22Rv1 (cell line): Measurements from ENCODE around the gene TMEM126B.
A peak's percentile ranks its signal among the peaks of the same experiment; 100 is the strongest.

ENCODE experiments used
- H3K27ac ChIP-seq: fragments of 450-650 bp; 2 replicates; pipeline ENCODE4 v1.5.1; 2017
- CTCF ChIP-seq: fragments of 450-650 bp; IDR thresholded peaks from 2 replicates; pipeline ENCODE4 v1.5.1; 2017; ENCODE audit warnings: mild to moderate bottlenecking
- ZFX ChIP-seq: fragments of 450-650 bp; IDR thresholded peaks from 2 replicates; pipeline ENCODE4 v1.6.1; 2017; ENCODE audit warnings: antibody characterized with exemption, borderline replicate concordance

TMEM126B gene

GRCh38 chr11:85627998-85628770 is at the start of gene TMEM126B:
Gene TMEM126B, plus strand, starts transcription at chr11:85628593. Its CDS starts 15 bp downstream, at chr11:85628608.
- peak within 1 kb of the TSS; percentile 66 for H3K27ac ChIP-seq
- TF ChIP-seq CTCF, result no peak
- no peak for TF ChIP-seq ZFX

- TF ChIP-seq CTCF (no peak), ZFX (no peak)
- H3K27ac ChIP-seq, result no peak overlapping the region
Measured at GRCh38 chr11:85582111-85582510, 46.3 kb upstream of the TMEM126B start.

GRCh38 chr11:85589373-85589772 is 39.0 kb upstream of the TMEM126B start:
- no peak overlapping the region for H3K27ac ChIP-seq
- TF ChIP-seq CTCF (no peak), ZFX (no peak)

- TF ChIP-seq ZFX (no peak), CTCF (peak; percentile 50)
- H3K27ac ChIP-seq, result no peak overlapping the region
Measured at GRCh38 chr11:85590848-85591483, 37.4 kb upstream of the TMEM126B start.

GRCh38 chr11:85595285-85595884 is 33.0 kb upstream of the TMEM126B start:
- peak; percentile 85 for TF ChIP-seq CTCF
- TF ChIP-seq ZFX, result no peak
- no peak overlapping the region for H3K27ac ChIP-seq

- TF ChIP-seq ZFX (no peak), CTCF (no peak)
- no peak overlapping the region for H3K27ac ChIP-seq
Measured at GRCh38 chr11:85596886-85597285, 31.5 kb upstream of the TMEM126B start.

- TF ChIP-seq ZFX (no peak), CTCF (no peak)
- no peak overlapping the region for H3K27ac ChIP-seq
Measured at GRCh38 chr11:85599083-85599482, 29.3 kb upstream of the TMEM126B start.
